Measurements from ENCODE around the gene EPN2.

GRCh38 chr17:19319771-19320505 lies 82.8 kb downstream of the EPN2 start:
- TF ChIP-seq CTCF (IDR thresholded peaks at IDR 0.05) = no peak
- no peak for TF ChIP-seq POLR2AphosphoS5 (IDR thresholded peaks at IDR 0.05)
- TF ChIP-seq POLR2A (IDR thresholded peaks at IDR 0.05) = no peak
